OCI-LY3 (cell line): ENCODE results near the gene EIF2S2.

Source experiments
- H2AFZ ChIP-seq: fragments of 200-600, 300-600 bp; shearing (Covaris generic); 2 replicates; pipeline ENCODE4 v1.6.0; 2014; ENCODE audit warnings: antibody characterized with exemption, low read depth, low read length
- H3K27ac ChIP-seq: fragments of 200-600, 300-600 bp; sonication (generic); 2 replicates; pipeline ENCODE4 v1.5.1; 2014; ENCODE audit warnings: mild to moderate bottlenecking, low read length, moderate library complexity, mixed read lengths
- H3K27me3 ChIP-seq: fragments of 200-600, 300-600 bp; sonication (generic); 2 replicates; pipeline ENCODE4 v1.6.1; 2014; ENCODE audit warnings: low read depth, low read length, mixed read lengths
- H3K36me3 ChIP-seq: fragments of 200-600, 300-600 bp; sonication (generic); replicated peaks from 2 replicates; pipeline ENCODE3; 2014; ENCODE audit warnings: low read depth, low read length, mixed read lengths
- H3K4me1 ChIP-seq: fragments of 300-600, 200-600 bp; sonication (generic); 2 replicates; pipeline ENCODE4 v1.6.1; 2014; ENCODE audit warnings: low read length, mixed read lengths
- H3K4me2 ChIP-seq: fragments of 200-600, 300-600 bp; sonication (generic); 2 replicates; pipeline ENCODE4 v1.6.1; 2014; ENCODE audit warnings: low read length, mixed read lengths
- H3K4me3 ChIP-seq: fragments of 300-600, 200-600 bp; sonication (generic); 2 replicates; pipeline ENCODE4 v1.5.1; 2014; ENCODE audit warnings: antibody characterized with exemption, mild to moderate bottlenecking, low read length, moderate library complexity
- H3K79me2 ChIP-seq: fragments of 300-600, 200-600 bp; shearing (Covaris generic); 2 replicates; pipeline ENCODE4 v1.6.1; 2014; ENCODE audit warnings: mild to moderate bottlenecking, low read length, mixed read lengths
- H3K9ac ChIP-seq: fragments of 300-600, 200-600 bp; shearing (Covaris generic); 2 replicates; pipeline ENCODE4 v1.6.0; 2014; ENCODE audit warnings: mild to moderate bottlenecking, low read length, moderate library complexity
- H3K9me3 ChIP-seq: fragments of 200-600, 300-600 bp; shearing (Covaris generic); 2 replicates; pipeline ENCODE4 v1.6.1; 2014; ENCODE audit warnings: low read length, mixed read lengths; ENCODE audit not compliant: insufficient read depth
- H4K20me1 ChIP-seq: fragments of 200-600, 300-600 bp; sonication (generic); 2 replicates; pipeline ENCODE4 v1.6.1; 2016; ENCODE audit warnings: low read length, mixed read lengths; ENCODE audit not compliant: insufficient read depth
- CTCF ChIP-seq: fragments of 200-600, 300-600 bp; sonication (generic); IDR thresholded peaks from 2 replicates; pipeline ENCODE4 v1.5.1; 2014; ENCODE audit warnings: antibody characterized with exemption, low read length, low read depth
- EZH2phosphoT487 ChIP-seq: fragments of 200-600 bp; shearing (Covaris generic); IDR thresholded peaks from 2 replicates; pipeline ENCODE4 v1.6.1; 2018; ENCODE audit warnings: antibody characterized with exemption, mixed run types, low read depth

EIF2S2 gene

GRCh38 chr20:34089655-34090345 is 22.2 kb downstream of the EIF2S2 start:
- H3K27ac ChIP-seq: no peak overlapping the region

GRCh38 chr20:34089175-34089479 is 22.9 kb downstream of the EIF2S2 start:
- Histone ChIP-seq H3K36me3 (peaks cover 68% of the 10 kb centered on the region), H3K27ac (no peak overlapping the region), H3K4me3 (no peak overlapping the region), H3K4me2 (no peak overlapping the region), H3K9ac (no peak overlapping the region), H3K27me3 (no peaks in the 10 kb centered on the region), H4K20me1 (peaks cover 40% of the 10 kb centered on the region), H2AFZ (no peak overlapping the region), H3K79me2 (peaks cover 33% of the 10 kb centered on the region), H3K9me3 (no peaks in the 10 kb centered on the region), H3K4me1 (no peaks in the 10 kb centered on the region)
- TF ChIP-seq EZH2phosphoT487 (no peak), CTCF (no peak)

More at GRCh38 chr20:34089655-34090345, 22.2 kb downstream of the EIF2S2 start:
- H3K4me3 ChIP-seq: no peak overlapping the region
- H3K9me3 ChIP-seq: no peaks in the 10 kb centered on the region
- H3K9ac ChIP-seq: no peak overlapping the region
- H3K36me3 ChIP-seq: peaks cover 74% of the 10 kb centered on the region
- H3K4me2 ChIP-seq: no peak overlapping the region
- H3K4me1 ChIP-seq: no peaks in the 10 kb centered on the region
- peaks cover 33% of the 10 kb centered on the region for H4K20me1 ChIP-seq
- H3K79me2 ChIP-seq: peaks cover 35% of the 10 kb centered on the region
- no peak overlapping the region for H2AFZ ChIP-seq
- no peak for TF ChIP-seq EZH2phosphoT487
- no peak for TF ChIP-seq CTCF
- H3K27me3 ChIP-seq: no peaks in the 10 kb centered on the region

GRCh38 chr20:34088305-34089174 is 23.5 kb downstream of the EIF2S2 start:
- Histone ChIP-seq H3K4me2 (no peak overlapping the region), H4K20me1 (peaks cover 38% of the 10 kb centered on the region), H3K79me2 (peaks cover 29% of the 10 kb centered on the region), H3K27ac (no peak overlapping the region), H2AFZ (no peak overlapping the region), H3K9ac (no peak overlapping the region), H3K4me1 (no peaks in the 10 kb centered on the region), H3K4me3 (no peak overlapping the region), H3K27me3 (no peaks in the 10 kb centered on the region), H3K9me3 (no peaks in the 10 kb centered on the region), H3K36me3 (peaks cover 67% of the 10 kb centered on the region)
- TF ChIP-seq CTCF (no peak), EZH2phosphoT487 (no peak)

- no peak overlapping the region for H2AFZ ChIP-seq
- H4K20me1 ChIP-seq: peaks cover 40% of the 10 kb centered on the region
- H3K27ac ChIP-seq: no peak overlapping the region
- no peak overlapping the region for H3K4me2 ChIP-seq
- H3K4me3 ChIP-seq: no peak overlapping the region
- no peaks in the 10 kb centered on the region for H3K27me3 ChIP-seq
- H3K79me2 ChIP-seq: peaks cover 19% of the 10 kb centered on the region; the same call in 1 of the 2 replicates
- TF ChIP-seq EZH2phosphoT487 (no peak), CTCF (no peak)
- peaks cover 58% of the 10 kb centered on the region for H3K36me3 ChIP-seq
- H3K9ac ChIP-seq: no peak overlapping the region
- no peaks in the 10 kb centered on the region for H3K9me3 ChIP-seq
- H3K4me1 ChIP-seq: no peaks in the 10 kb centered on the region
These were observed 26.5 kb downstream of the EIF2S2 start for GRCh38 chr20:34085544-34086040.
